HepG2 (cell line): Measurements from ENCODE around the gene ZMYND10. TPM values are rescaled to one million over a fixed set of nuclear protein-coding genes. Genes with fewer than 3 reads are reported as not detected.
A peak's percentile ranks its signal among the peaks of the same experiment; 100 is the strongest.

Source experiments
- ARID3A ChIP-seq: IDR thresholded peaks from 2 replicates; pipeline ENCODE4 v1.6.1; 2012; ENCODE audit warnings: low read depth, low read length, improper control_type of control experiment
- DMAP1 ChIP-seq: IDR thresholded peaks from 2 replicates; pipeline ENCODE4 v1.6.1; 2016
- GPBP1L1 ChIP-seq: sonication (generic); formaldehyde crosslinking; IDR thresholded peaks from 2 replicates; pipeline ENCODE4 v1.5.0; 2020; ENCODE audit warnings: mild to moderate bottlenecking, missing genetic modification reagents
- KLF11 ChIP-seq: IDR thresholded peaks from 2 replicates; pipeline ENCODE4 v1.6.1; 2016; ENCODE audit warnings: missing compliant biosample characterization
- NR1H2 ChIP-seq: sonication (generic); formaldehyde crosslinking; IDR thresholded peaks from 2 replicates; pipeline ENCODE4 v1.8.1; 2022; ENCODE audit warnings: low read depth, missing genetic modification reagents, borderline replicate concordance
- RBFOX2 ChIP-seq: fragments of 200-400 bp; formaldehyde crosslinking; IDR thresholded peaks from 2 replicates; pipeline ENCODE4 v1.6.1; 2017; ENCODE audit warnings: low read depth, mild to moderate bottlenecking, low read length
- RERE ChIP-seq: IDR thresholded peaks from 2 replicates; pipeline ENCODE4 v1.6.1; 2016; ENCODE audit warnings: low read depth, missing genetic modification reagents, missing compliant biosample characterization
- ZBED4 ChIP-seq: sonication (generic); formaldehyde crosslinking; IDR thresholded peaks from 2 replicates; pipeline ENCODE4 v1.4.0; 2020; ENCODE audit warnings: missing genetic modification reagents, borderline replicate concordance
- ZFY ChIP-seq: sonication (generic); formaldehyde crosslinking; IDR thresholded peaks from 2 replicates; pipeline ENCODE4 v1.4.0; 2020; ENCODE audit warnings: missing genetic modification reagents
- ZNF414 ChIP-seq: sonication (generic); formaldehyde crosslinking; IDR thresholded peaks from 2 replicates; pipeline ENCODE4 v1.5.0; 2020; ENCODE audit warnings: missing genetic modification reagents
- ZNF451 ChIP-seq: sonication (generic); formaldehyde crosslinking; IDR thresholded peaks from 2 replicates; pipeline ENCODE4 v1.5.0; 2020; ENCODE audit warnings: mild to moderate bottlenecking, missing genetic modification reagents
- ZNF709 ChIP-seq: sonication (generic); formaldehyde crosslinking; IDR thresholded peaks from 2 replicates; pipeline ENCODE4 v1.5.0; 2020; ENCODE audit warnings: mild to moderate bottlenecking, missing genetic modification reagents
- ZNF747 ChIP-seq: sonication (generic); formaldehyde crosslinking; IDR thresholded peaks from 2 replicates; pipeline ENCODE4 v1.8.1; 2023; ENCODE audit warnings: missing genetic modification reagents, mild to moderate bottlenecking, borderline replicate concordance
- ZNF781 ChIP-seq: sonication (generic); formaldehyde crosslinking; IDR thresholded peaks from 2 replicates; pipeline ENCODE4 v1.5.1; 2020; ENCODE audit warnings: borderline replicate concordance, mild to moderate bottlenecking, missing genetic modification reagents; ENCODE audit errors: not compliant biosample characterization
- polyA plus RNA-seq, 8 experiments: library from polyadenylated mRNA; depleted of rRNA in 3 of 8; stranded (reverse) in 7 of 8; unstranded in 1 of 8; fragments of >200 nt; fragmentation: Illumina TruSeq in 4 of 8; extraction: Trizol in 4 of 8; gene quantifications; 2 replicates each; pipeline versions ENCODE4 v1.2.1 to v1.2.3, GENCODE V29; 2011 to 2016; ENCODE audit warnings: low read depth in 4 of 8, missing spikeins in 1 of 8, mixed read lengths in 1 of 8; ENCODE audit not compliant: insufficient read depth in 1 of 8
- total RNA-seq, 5 experiments: library from RNA; depleted of rRNA; stranded (reverse); fragments of >200 nt; fragmentation: Illumina TruSeq; extraction: Trizol; gene quantifications; 2 replicates each; pipeline ENCODE4 v1.2.3, GENCODE V29; 2016; ENCODE audit warnings: low read depth in 1 of 5

Gene ZMYND10
- total and polyA plus RNA-seq, 2 of the 13 experiments (the other 11 are each of a cell fraction or from before 2014, with no cell fraction given), result 0.60 to 0.74 TPM

- TF ChIP-seq ARID3A (no peak), DMAP1 (CRISPR knock-in tag) (peak; percentile 87), GPBP1L1 (CRISPR knock-in tag) (no peak), ZNF414 (CRISPR knock-in tag) (peak; percentile 94), ZNF709 (peak; percentile 79), ZFY (CRISPR knock-in tag) (peak; percentile 95), ZNF747 (CRISPR knock-in tag) (peak; percentile 97), NR1H2 (CRISPR knock-in tag) (0 out of 2 replicates have a peak, but pooled peaks have one; percentile 90), ZBED4 (peak; percentile 61; the same call in 1 of the 2 replicates), KLF11 (CRISPR knock-in tag) (peak; percentile 95), ZNF781 (CRISPR knock-in tag) (peak; percentile 99), RERE (CRISPR knock-in tag) (peak; percentile 32; the same call in 1 of the 2 replicates), ZNF451 (CRISPR knock-in tag) (peak; percentile 95), RBFOX2 (peak; percentile 91)
Measured at GRCh38 chr3:50350527-50351322, 5.2 kb upstream of the ZMYND10 start, which contains the start of the genes CYB561D2 and NPRL2 (continued).
